HepG2 (cell line): Measurements from ENCODE around the gene C11orf21. TPM values are rescaled to one million over a fixed set of nuclear protein-coding genes. Genes with fewer than 3 reads are reported as not detected.

Experiments
- ATAC-seq: fragments of 200-7000 bp; cut with Tn5 transposase; 3 replicates; pipeline ENCODE4 v1.9.1; 2020; ENCODE audit warnings: mild to moderate bottlenecking, moderate library complexity
- BruUV-seq: library from RNA; stranded (reverse); fragments of 400-500 nt; replicated peaks from 2 replicates; lab custom pipeline; 2021; lab: Mats Ljungman, UMichigan
- CTCF ChIA-PET: fragments of 300-600 bp; formaldehyde crosslinking; extraction: SDS; loops from one replicate; lab custom pipeline; 2021; ENCODE audit warnings: low total read pairs, inconsistent platforms, low intra/inter-chr PET ratio; lab: Yijun Ruan, JAX
- POLR2A ChIA-PET: fragments of 350-600 bp; sonication (Branson Sonifier 250); formaldehyde crosslinking; loops from one replicate; lab custom pipeline; 2020; ENCODE audit warnings: antibody characterized with exemption, inconsistent platforms; lab: Yijun Ruan, JAX
- DNase-seq: peaks from one replicate; pipeline ENCODE4 v3.0.0-alpha.2; 2015; ENCODE audit warnings: low spot score
- FAIRE-seq: peaks from 3 replicates; lab custom pipeline; 2011; peaks lifted over from hg19 to GRCh38; lab: Jason Lieb, UNC
- H2AFZ ChIP-seq: one replicate; pipeline ENCODE4 v1.6.1; 2011; ENCODE audit warnings: low read length, inconsistent platforms
- H3K27ac ChIP-seq: fragments of 300-600 bp; 3 replicates; pipeline ENCODE4 v1.8.0; 2011; ENCODE audit warnings: mixed run types, mild to moderate bottlenecking, mixed read lengths, low read length, inconsistent platforms; ENCODE audit not compliant: insufficient read depth; ENCODE audit errors: extremely low read length
- H3K27me3 ChIP-seq, 2 experiments: fragments of 200-600 bp in 1 of 2; 2 replicates in 1 of 2; 3 replicates in 1 of 2; pipeline versions ENCODE4 v1.6.0 to v1.8.0; 2011; ENCODE audit warnings: low read length in 2 of 2, mild to moderate bottlenecking in 2 of 2, moderate library complexity in 2 of 2, inconsistent platforms in 1 of 2; ENCODE audit not compliant: insufficient read depth in 2 of 2, control insufficient read depth in 1 of 2
- H3K36me3 ChIP-seq, 2 experiments: fragments of 200-600 bp in 1 of 2; replicated peaks in 1 of 2; 2 replicates in 1 of 2; 3 replicates in 1 of 2; pipeline versions ENCODE4 v1.5.1 to v1.8.0; 2011; ENCODE audit warnings: low read length in 2 of 2, inconsistent platforms in 1 of 2; ENCODE audit not compliant: insufficient read depth in 2 of 2, control insufficient read depth in 1 of 2
- H3K4me1 ChIP-seq: 2 replicates; pipeline ENCODE4 v1.5.1; 2012; ENCODE audit warnings: low read length, inconsistent platforms; ENCODE audit not compliant: insufficient read depth
- H3K4me2 ChIP-seq: 2 replicates; pipeline ENCODE4 v1.6.0; 2011; ENCODE audit warnings: low read depth, low read length, inconsistent platforms
- H3K4me3 ChIP-seq, 3 experiments: fragments of 200-600 bp in 1 of 3; sonication (generic), shearing (Covaris generic) in 1 of 3; replicated peaks in 1 of 3; 2 replicates each; pipeline ENCODE4 v1.5.1; 2011 to 2016; ENCODE audit warnings: low read length in 3 of 3, inconsistent platforms in 2 of 3, low read depth in 2 of 3, mild to moderate bottlenecking in 2 of 3, control low read depth in 1 of 3, mixed read lengths in 1 of 3; ENCODE audit not compliant: insufficient read depth in 1 of 3
- H3K79me2 ChIP-seq: one replicate; pipeline ENCODE4 v1.6.1; 2011; ENCODE audit warnings: low read length, inconsistent platforms; ENCODE audit not compliant: insufficient read depth
- H3K9ac ChIP-seq: 2 replicates; pipeline ENCODE4 v1.6.0; 2011; ENCODE audit warnings: mild to moderate bottlenecking, low read depth, low read length, inconsistent platforms; ENCODE audit not compliant: insufficient read depth
- H3K9me3 ChIP-seq: 2 replicates; pipeline ENCODE4 v1.5.1; 2012; ENCODE audit warnings: mild to moderate bottlenecking, low read length
- H4K20me1 ChIP-seq: 2 replicates; pipeline ENCODE4 v1.6.0; 2011; ENCODE audit warnings: inconsistent platforms, mild to moderate bottlenecking, low read length, moderate library complexity; ENCODE audit not compliant: insufficient read depth
- MAFF ChIP-seq: IDR thresholded peaks from 2 replicates; pipeline ENCODE4 v1.6.1; 2011; ENCODE audit warnings: low read depth, low read length, improper control_type of control experiment
- SAFB2 ChIP-seq: sonication (generic); formaldehyde crosslinking; IDR thresholded peaks from 2 replicates; pipeline ENCODE4 v1.5.1; 2020; ENCODE audit warnings: missing genetic modification reagents, low read depth, mild to moderate bottlenecking, borderline replicate concordance
- SRSF1 ChIP-seq: fragments of 200-400 bp; formaldehyde crosslinking; optimal IDR thresholded peaks from 2 replicates; pipeline ENCODE3; 2017; ENCODE audit warnings: mild to moderate bottlenecking, low read depth, low read length, moderate library complexity
- TOPORS ChIP-seq: sonication (generic); formaldehyde crosslinking; IDR thresholded peaks from 2 replicates; pipeline ENCODE4 v1.8.0; 2023; ENCODE audit warnings: mild to moderate bottlenecking, missing genetic modification reagents
- YEATS2 ChIP-seq: sonication (generic); formaldehyde crosslinking; IDR thresholded peaks from 2 replicates; pipeline ENCODE4 v1.4.0; 2020; ENCODE audit warnings: missing genetic modification reagents, borderline replicate concordance
- ZC3H4 ChIP-seq: sonication (generic); formaldehyde crosslinking; IDR thresholded peaks from 2 replicates; pipeline ENCODE4 v1.4.0; 2020; ENCODE audit warnings: missing genetic modification reagents, borderline replicate concordance
- ZNF816 ChIP-seq: sonication (generic); formaldehyde crosslinking; IDR thresholded peaks from 2 replicates; pipeline ENCODE4 v1.8.0; 2022; ENCODE audit warnings: missing genetic modification reagents, mild to moderate bottlenecking, borderline replicate concordance
- ZNF891 ChIP-seq: sonication (generic); formaldehyde crosslinking; IDR thresholded peaks from 2 replicates; pipeline ENCODE4 v1.5.0; 2020; ENCODE audit warnings: mild to moderate bottlenecking, missing genetic modification reagents
- WGBS: methylation state at CpG from one replicate; pipeline ENCODE4 v1.1.6; 2017; ENCODE audit warnings: low lambda C conversion rate; 5-methylcytosine and 5-hydroxymethylcytosine counted together
- in situ Hi-C: cut with HindIII; loops from 2 replicates; pipeline ENCODE4 v1.10.0; 2017; ENCODE audit warnings: low pct_unique_long_range_greater_than_20kb; ENCODE audit not compliant: extremely low pct_ligation_motif_present
- intact Hi-C: fragments of 100-400 bp; cut with micrococcal nuclease; formaldehyde crosslinking; loops from one replicate; pipeline ENCODE4 v1.10.0; 2022; ENCODE audit not compliant: unreplicated experiment
- polyA plus RNA-seq, 8 experiments: library from polyadenylated mRNA; depleted of rRNA in 3 of 8; stranded (reverse) in 7 of 8; unstranded in 1 of 8; fragments of >200 nt; fragmentation: Illumina TruSeq in 4 of 8; extraction: Trizol in 4 of 8; gene quantifications; 2 replicates each; pipeline versions ENCODE4 v1.2.1 to v1.2.3, GENCODE V29; 2011 to 2016; ENCODE audit warnings: low read depth in 4 of 8, missing spikeins in 1 of 8, mixed read lengths in 1 of 8; ENCODE audit not compliant: insufficient read depth in 1 of 8
- total RNA-seq, 5 experiments: library from RNA; depleted of rRNA; stranded (reverse); fragments of >200 nt; fragmentation: Illumina TruSeq; extraction: Trizol; gene quantifications; 2 replicates each; pipeline ENCODE4 v1.2.3, GENCODE V29; 2016; ENCODE audit warnings: low read depth in 1 of 5
- TF ChIP-seq, protein P1 (sequence below): sonication (generic); formaldehyde crosslinking; IDR thresholded peaks from 2 replicates; pipeline ENCODE4 v1.8.0; 2022; ENCODE audit warnings: mild to moderate bottlenecking, missing genetic modification reagents, moderate library complexity
- TF ChIP-seq, protein P2 (sequence below): sonication (generic); formaldehyde crosslinking; IDR thresholded peaks from 2 replicates; pipeline ENCODE4 v1.8.1; 2022; ENCODE audit warnings: mild to moderate bottlenecking, missing genetic modification reagents
- TF ChIP-seq, protein P3 (sequence below): sonication (generic); formaldehyde crosslinking; IDR thresholded peaks from 2 replicates; pipeline ENCODE4 v1.9.0; 2021; ENCODE audit warnings: missing genetic modification reagents, mild to moderate bottlenecking, borderline replicate concordance
- TF ChIP-seq, protein P4 (sequence below): sonication (generic); formaldehyde crosslinking; IDR thresholded peaks from 2 replicates; pipeline ENCODE4 v1.4.0; 2020; ENCODE audit warnings: mild to moderate bottlenecking, low read depth, missing genetic modification reagents
- TF ChIP-seq, protein P5 (sequence below): sonication (generic); formaldehyde crosslinking; IDR thresholded peaks from 2 replicates; pipeline ENCODE4 v1.8.1; 2023; ENCODE audit warnings: mild to moderate bottlenecking, moderate library complexity, missing genetic modification reagents

Gene C11orf21
- total and polyA plus RNA-seq, 2 of the 13 experiments (the other 11 are each of a cell fraction or from before 2014, with no cell fraction given), result 0.08 TPM; not detected in 1

DNA sequence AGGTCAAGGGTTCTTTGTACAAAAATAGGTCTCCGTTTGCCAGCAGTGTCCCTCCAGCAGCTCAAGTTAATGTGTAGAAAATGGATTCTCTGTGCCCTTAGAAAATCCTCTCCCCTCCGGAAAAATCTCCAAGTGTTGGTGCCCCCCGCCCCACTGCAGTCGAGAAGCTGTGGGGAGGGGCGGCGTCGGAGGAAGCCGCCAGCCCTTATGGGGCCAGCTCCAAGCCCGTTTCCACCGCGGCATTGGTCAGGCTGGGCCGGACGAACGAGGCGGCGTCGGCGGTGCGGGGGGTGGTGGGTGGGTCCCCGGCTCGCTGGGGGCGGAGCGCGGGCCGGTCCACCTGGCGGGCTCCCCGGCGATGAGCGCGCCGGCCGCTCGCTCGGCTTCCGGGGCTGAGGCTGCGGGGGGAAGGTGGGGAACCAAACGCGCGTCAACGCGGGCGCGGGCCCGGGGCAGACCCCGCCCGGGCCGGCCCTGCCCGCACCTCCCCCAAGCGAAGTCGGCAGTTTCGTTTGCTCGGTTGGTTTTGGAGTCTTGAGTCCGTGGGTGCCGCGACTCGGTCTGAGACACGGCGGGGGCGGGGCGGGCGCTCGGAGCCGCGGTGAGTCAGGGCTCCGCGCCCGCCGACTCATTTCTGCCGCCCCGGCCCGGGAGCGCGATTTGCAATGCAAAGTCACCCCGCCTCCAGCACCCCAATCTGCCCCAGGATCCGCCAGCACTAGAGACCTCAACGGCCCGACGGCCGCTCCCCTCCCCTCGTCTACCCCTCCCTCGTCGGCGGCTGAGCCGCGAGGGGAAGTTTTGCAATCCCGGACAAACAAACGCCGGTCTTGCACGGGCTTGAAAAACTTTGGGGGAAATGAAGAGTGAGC, 32.8 kb downstream of the C11orf21 start (continued):
- TF ChIP-seq, protein P1, sequence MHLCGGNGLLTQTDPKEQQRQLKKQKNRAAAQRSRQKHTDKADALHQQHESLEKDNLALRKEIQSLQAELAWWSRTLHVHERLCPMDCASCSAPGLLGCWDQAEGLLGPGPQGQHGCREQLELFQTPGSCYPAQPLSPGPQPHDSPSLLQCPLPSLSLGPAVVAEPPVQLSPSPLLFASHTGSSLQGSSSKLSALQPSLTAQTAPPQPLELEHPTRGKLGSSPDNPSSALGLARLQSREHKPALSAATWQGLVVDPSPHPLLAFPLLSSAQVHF (CRISPR knock-in tag), result 0 out of 2 replicates have a peak, but pooled peaks have one; percentile 27
- TF ChIP-seq, protein P2, sequence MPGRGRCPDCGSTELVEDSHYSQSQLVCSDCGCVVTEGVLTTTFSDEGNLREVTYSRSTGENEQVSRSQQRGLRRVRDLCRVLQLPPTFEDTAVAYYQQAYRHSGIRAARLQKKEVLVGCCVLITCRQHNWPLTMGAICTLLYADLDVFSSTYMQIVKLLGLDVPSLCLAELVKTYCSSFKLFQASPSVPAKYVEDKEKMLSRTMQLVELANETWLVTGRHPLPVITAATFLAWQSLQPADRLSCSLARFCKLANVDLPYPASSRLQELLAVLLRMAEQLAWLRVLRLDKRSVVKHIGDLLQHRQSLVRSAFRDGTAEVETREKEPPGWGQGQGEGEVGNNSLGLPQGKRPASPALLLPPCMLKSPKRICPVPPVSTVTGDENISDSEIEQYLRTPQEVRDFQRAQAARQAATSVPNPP (CRISPR knock-in tag), result no peak
- TF ChIP-seq SRSF1 (peak; percentile 59), SAFB2 (CRISPR knock-in tag) (no peak; the same call in 1 of the 2 replicates), ZC3H4 (CRISPR knock-in tag) (0 out of 2 replicates have a peak, but pooled peaks have one; percentile 63), MAFF (no peak)

DNA sequence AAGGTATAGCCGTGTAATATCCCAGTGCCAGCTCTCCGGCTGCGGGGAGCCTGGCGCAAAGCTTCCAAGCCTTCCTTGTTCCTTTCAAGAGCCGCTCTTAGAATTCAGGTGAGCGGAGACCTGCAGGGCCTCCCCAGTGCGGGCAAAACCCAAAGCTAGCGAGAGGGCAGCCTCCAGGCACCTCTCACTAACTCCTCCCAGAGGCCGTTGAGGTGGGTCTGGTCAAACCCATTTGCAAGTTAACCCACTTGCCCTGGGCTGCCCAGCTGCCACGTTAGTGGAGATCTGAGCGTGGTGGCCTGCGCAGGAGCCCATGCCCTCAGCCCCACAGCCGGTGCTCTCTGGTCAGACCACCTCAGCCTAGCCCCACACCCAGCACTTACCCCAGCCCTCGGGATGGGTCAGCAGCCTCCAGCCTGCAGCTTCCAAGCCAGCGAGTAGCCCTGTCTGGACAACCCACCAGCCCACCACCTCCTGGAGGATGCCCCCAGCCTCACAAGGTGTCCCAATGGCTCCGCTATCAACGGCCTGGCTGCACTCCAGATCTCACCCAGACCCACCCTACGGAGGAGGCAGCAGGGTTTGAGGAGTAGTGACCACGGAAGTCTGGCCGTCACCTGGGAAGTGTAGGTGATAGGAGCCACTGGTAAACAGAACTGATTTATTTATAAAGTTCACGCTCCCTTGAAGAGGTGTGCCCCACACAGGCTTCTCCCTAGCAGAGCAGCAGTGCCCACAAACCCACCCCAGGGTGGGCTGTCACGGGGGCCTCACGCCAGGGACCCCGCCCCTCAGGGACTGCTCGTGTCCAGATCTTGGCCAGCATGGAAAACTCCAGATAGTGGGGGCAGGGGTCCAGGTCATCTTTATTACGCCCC, 33.6 kb downstream of the C11orf21 start:
- Histone ChIP-seq H3K79me2 (no peaks in the 10 kb centered on the region), H3K9ac (no peak overlapping the region), H4K20me1 (no peaks in the 10 kb centered on the region), H3K4me2 (peak overlapping the region; percentile 86), H3K4me1 (peaks cover 10% of the 10 kb centered on the region; the same call in 1 of the 2 replicates), H2AFZ (no peak overlapping the region), H3K4me3 (peak overlapping the region in 2 of 3 experiments; percentile 63 to 73; a peak in 1 of 6 replicates), H3K27ac (no peak overlapping the region), H3K9me3 (no peaks in the 10 kb centered on the region), H3K27me3 (peaks cover 6 to 28% of the 10 kb centered on the region in 2 experiments; a peak in 4 of 5 replicates), H3K36me3 (no peaks in the 10 kb centered on the region)
- ChIA-PET POLR2A (interaction anchor here (1.2 to 1.6 kb wide), 2 partner anchors 54 to 57 kb away, joined by 4 to 6 read pairs; no protein-coding TSS in a partner anchor), CTCF (no interaction called here)
- ATAC-seq (peak; percentile 9; the same call in 1 of the 3 replicates), FAIRE-seq (no peak), DNase-seq (no peak)
- in situ Hi-C loops, result no loop called here
- 57% methylated on average over 14 of the region's 26 CpGs for WGBS
- BruUV-seq, result no TSS peak
- intact Hi-C loops, result loop anchor here (10.0 kb wide), 1 partner anchor 53 kb away; no protein-coding TSS in a partner anchor
- TF ChIP-seq ZNF891 (CRISPR knock-in tag) (peak; percentile 64; the same call in 1 of the 2 replicates), TOPORS (CRISPR knock-in tag) (no peak), ZNF816 (no peak), YEATS2 (CRISPR knock-in tag) (no peak)
- TF ChIP-seq, protein P3, sequence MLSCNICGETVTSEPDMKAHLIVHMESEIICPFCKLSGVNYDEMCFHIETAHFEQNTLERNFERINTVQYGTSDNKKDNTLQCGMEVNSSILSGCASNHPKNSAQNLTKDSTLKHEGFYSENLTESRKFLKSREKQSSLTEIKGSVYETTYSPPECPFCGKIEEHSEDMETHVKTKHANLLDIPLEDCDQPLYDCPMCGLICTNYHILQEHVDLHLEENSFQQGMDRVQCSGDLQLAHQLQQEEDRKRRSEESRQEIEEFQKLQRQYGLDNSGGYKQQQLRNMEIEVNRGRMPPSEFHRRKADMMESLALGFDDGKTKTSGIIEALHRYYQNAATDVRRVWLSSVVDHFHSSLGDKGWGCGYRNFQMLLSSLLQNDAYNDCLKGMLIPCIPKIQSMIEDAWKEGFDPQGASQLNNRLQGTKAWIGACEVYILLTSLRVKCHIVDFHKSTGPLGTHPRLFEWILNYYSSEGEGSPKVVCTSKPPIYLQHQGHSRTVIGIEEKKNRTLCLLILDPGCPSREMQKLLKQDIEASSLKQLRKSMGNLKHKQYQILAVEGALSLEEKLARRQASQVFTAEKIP (CRISPR knock-in tag), result no peak
- TF ChIP-seq, protein P4, sequence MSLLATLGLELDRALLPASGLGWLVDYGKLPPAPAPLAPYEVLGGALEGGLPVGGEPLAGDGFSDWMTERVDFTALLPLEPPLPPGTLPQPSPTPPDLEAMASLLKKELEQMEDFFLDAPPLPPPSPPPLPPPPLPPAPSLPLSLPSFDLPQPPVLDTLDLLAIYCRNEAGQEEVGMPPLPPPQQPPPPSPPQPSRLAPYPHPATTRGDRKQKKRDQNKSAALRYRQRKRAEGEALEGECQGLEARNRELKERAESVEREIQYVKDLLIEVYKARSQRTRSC (CRISPR knock-in tag), result no peak
- TF ChIP-seq, protein P5, sequence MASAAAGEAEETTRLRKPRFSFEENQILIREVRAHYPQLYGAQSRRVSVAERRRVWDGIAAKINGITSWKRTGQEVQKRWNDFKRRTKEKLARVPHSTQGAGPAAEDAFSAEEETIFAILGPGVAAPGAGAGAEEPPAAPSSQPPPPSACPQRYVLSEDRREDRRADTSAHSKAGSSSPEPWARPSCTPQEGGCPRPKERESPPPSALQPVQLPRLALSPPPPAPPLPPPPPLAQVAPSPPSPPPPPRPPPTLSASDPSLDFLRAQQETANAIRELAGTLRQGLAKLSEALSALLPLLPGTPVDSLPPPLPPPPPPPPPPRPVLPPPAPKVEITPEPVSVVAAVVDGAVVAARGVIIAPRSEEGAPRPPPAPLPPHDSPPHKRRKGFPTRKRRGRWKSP (CRISPR knock-in tag), result 0 out of 2 replicates have a peak, but pooled peaks have one; percentile 8
